Myocyte (in vitro differentiated cells): ENCODE measurements around the gene TTC33. TPM values are rescaled to one million over a fixed set of nuclear protein-coding genes. Genes with fewer than 3 reads are reported as not detected.
"Not testable (repeated sequence)": the region's sequence is repeated elsewhere in the genome, so short reads cannot be mapped to it uniquely, and the experiment has no call there.

Experiments used
- DNase-seq: peaks from one replicate; pipeline ENCODE4 v3.0.0-alpha.2; 2012; ENCODE audit warnings: low read depth
- total RNA-seq: library from RNA; depleted of rRNA; stranded (reverse); fragments of >200 nt; gene quantifications from 2 replicates; pipeline ENCODE4 v1.2.3, GENCODE V29; 2014

The TTC33 gene
- total RNA-seq, 1 donor from 2014 or later: 26.7 TPM

DNA sequence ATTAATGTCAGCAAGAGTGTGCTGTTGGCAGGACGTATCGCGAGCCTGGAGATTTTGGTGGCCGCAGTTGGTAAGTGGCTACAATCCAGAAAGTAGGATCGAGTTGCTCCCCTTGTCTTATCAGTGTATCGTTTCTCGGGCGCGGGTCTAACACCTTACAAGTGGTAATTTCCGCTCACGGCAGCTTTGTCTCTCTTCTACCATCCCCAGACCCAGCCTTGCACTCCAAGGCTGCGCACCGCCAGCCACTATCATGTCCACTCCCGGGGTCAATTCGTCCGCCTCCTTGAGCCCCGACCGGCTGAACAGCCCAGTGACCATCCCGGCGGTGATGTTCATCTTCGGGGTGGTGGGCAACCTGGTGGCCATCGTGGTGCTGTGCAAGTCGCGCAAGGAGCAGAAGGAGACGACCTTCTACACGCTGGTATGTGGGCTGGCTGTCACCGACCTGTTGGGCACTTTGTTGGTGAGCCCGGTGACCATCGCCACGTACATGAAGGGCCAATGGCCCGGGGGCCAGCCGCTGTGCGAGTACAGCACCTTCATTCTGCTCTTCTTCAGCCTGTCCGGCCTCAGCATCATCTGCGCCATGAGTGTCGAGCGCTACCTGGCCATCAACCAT lies 74.9 kb downstream of the TTC33 start:
- DNase-seq: peak; percentile 60

DNA sequence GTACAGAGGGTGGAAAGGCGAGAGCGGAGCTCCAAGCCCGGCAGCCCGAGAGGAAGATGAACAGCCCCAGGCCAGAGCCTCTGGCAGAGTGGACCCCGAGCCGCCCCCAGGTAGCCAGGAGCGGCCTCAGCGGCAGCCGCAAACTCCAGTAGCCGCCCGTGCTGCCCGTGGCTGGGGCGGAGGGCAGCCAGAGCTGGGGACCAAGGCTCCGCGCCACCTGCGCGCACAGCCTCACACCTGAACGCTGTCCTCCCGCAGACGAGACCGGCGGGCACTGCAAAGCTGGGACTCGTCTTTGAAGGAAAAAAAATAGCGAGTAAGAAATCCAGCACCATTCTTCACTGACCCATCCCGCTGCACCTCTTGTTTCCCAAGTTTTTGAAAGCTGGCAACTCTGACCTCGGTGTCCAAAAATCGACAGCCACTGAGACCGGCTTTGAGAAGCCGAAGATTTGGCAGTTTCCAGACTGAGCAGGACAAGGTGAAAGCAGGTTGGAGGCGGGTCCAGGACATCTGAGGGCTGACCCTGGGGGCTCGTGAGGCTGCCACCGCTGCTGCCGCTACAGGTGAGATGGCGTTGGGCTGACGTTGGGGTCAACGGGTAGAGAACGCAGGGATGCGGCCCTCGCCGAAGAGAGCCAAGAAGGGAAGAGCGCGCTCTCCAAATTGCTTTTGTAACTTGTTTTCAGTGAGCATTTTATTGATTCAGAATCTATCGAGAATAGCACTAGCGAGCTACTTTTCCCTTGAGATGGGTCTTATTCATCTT lies 75.7 kb downstream of the TTC33 start, which contains the start of gene PTGER4:
PTGER4 (plus strand) TSS at position 3 of the 769 bp plus-strand sequence. CDS start 1,079 bp downstream, outside the sequence.
- peak; percentile 34 for DNase-seq

DNA sequence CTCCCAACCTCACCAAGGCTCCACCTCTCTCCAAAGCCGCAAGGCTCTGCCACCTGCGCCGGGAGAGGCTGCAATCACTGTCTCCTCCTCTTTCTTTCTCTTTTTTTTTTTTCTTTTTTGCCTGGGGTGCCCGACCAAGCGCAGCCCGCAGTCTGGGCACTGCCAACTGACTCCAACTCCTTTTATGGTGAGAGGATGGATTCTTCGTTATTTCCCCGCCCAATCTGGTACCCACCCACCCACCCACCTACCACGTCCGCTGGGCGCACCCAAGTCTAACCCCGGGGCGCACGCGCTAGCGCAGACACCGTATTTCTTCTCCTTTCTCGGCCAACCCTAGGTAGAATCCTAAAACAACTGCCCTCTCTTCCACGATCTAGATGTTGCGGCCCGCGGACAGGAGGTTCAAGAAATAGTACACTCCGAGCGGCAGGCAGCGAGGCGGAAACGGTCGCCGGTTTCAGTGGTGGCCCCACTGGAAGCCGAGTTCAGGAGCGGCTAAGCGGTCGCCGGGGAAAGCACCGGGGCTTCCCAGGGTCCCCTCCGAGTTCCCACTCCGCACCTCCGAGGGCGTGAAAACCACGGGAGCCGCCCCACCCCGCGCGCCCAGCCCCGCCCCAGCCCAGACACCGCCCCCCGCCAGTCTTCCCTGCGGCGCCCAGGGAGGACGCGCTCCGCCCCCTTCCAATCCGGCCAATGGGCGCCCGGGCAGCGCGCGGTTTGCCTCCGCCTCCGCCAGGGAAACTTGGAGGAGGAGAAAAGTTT lies 76.4 kb downstream of the TTC33 start:
- peak; percentile 96 for DNase-seq

DNA sequence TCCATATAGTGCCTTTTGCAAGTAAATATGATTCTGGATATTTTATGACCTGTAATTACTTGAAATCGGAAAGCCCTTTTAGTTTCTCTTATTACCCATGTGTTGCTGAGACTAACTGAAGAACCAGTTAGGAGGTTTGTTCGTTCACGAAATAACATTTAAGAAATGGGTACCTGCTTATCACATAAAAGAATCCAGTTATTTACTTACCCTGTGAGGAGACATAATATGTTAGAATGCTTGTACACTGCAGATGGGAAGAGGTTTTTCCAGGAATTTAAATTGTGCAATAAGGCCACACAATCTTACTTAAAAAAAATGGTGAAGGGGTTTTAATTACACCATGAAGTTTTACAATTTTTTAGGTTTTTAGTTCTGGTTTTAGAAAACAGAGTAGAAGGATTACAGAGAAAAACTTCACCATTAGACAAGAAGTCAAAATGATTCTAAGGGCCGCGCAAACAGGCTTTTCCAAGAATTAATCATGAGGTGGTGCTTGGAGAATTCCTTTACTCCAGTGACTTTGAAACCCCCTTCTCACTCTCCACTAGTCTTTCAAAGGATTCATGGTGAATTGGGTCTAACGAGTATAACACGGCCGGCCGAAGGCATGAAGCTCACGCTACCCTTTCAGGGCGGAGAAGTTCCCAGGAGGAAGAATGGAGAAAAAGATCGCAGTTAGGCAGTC lies 77.2 kb downstream of the TTC33 start:
- peak; percentile 41 for DNase-seq

DNA sequence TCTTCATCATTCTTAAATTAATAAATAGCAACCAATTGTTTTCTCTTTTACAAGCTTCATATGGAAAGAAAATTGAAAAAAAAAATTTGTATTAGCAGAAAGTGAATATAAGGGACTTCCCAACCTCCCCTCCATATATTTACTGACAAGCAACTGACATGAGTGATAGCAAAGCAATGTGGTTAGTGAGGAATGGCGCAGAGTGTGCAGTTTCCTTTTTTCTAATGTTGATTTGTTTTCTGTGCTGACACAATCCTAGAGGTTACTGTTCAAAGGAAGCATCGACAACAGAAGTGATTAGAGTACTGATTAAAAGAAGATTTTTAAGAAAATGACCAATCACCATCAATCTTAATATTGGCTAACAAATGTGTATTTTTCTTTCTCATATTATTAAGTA lies 77.7 kb downstream of the TTC33 start:
- peak; percentile 33 for DNase-seq

DNA sequence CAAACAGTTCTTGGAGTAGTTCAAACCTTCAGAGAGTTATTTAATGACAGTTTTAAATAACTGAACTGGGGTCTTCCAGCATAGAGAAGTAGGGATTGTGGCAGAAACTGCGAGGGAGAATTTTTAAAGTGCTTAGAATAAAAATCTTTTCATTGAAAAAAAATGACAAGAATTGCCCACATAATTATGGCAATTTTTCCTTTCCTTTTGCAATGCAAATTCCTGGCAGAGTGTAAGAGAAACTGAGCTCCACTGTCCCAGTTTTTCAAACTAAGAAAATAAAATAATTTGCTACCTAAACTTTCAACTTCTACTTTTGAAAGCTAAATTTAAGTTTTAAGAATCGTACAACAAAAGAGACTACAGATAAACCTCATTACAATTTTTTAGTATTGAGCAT lies 78.3 kb downstream of the TTC33 start:
- DNase-seq: no peak

DNA sequence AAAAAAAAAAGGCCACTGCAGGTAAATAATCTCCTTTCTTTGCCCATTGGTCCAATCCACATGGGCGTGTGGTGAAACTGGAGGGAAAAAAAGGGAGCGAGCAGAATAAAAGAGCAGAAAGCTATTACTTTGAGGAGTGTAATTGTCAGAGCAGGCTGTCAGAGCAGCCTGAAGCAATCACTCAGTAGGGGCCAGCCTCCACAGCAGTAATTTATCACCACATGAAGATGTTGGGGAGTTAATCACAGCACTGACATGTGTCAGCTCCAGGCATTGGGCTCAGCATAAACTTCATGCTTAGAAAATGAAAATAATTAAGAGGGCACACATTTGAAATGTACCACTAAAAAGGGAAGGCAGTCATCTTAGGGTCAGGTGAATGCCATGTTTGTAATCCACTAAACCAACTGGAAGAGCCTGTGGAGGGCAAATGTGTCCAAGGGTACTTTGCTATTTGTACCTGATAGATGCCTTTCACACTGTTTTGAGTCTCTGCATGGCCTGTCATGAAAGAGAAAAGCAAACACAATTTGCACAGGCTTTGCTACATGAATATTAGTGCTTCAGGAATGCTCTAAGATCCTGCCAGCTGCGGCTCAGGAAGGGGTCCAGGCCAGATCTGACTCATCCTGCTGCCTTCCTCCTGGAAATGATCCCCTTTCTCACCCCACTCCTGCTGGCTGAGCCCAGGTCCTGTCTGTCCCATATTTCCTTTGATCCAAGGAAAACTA lies 79.0 kb downstream of the TTC33 start:
- DNase-seq: peak; percentile 74

DNA sequence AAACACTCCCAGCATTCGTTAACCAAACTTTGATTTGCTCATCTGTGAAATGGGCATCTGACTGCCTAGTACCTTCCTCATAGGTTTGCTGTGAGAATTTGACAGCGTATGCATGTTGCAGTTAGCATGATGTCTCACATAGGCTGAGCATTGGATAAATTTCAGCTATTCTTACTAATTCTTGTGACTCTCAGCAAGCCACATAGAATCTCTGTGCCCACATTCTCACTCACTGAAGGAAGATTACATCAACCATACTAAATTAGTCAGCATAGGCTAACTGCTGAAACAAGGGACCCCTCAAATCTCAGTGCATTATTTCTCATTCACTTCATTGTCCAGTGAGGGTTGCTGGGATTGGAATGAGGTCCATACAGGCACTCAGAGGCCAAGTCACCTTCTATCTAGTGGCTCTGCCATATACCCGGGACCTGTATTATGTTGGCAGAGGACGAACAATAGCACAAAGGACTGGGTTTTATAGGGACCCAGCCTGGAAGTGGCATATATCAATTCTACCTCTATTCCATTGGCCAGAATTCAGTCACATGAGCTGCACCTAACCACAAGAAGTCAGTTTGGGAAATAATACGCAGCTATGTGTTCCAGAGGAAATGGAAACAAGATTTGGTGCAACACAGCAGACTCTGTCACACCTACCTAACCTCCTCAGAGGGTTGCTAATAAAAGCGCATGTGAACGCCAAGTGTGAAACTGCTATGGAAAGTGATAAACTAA lies 80.2 kb downstream of the TTC33 start:
- DNase-seq: no peak

DNA sequence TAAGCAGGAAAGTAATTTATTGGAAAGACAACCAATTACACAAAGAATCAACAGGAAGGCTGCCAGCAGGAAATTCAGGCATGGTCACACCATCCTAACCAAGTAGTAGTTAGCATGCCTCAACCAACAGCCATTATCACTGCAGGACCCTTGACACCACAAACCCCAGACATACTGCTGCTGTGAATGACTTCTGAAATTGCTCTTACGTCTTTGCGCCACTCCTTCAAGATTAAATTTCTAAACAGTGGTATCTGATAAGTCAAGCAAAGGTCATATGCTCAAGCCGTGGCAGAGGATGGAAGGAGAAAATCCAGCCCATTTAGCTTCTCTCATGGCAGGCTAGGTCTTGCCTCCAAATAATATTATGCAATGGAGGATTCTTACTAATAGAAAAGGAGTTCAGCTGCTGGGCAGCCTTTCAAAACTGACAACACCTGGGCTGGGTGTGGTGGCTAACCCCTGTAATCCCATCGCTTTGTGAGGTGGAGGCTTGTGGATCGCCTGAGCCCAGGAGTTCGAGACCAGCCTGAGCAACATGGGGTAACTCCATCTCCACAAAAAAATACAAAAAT lies 81.0 kb downstream of the TTC33 start:
- no peak for DNase-seq

DNA sequence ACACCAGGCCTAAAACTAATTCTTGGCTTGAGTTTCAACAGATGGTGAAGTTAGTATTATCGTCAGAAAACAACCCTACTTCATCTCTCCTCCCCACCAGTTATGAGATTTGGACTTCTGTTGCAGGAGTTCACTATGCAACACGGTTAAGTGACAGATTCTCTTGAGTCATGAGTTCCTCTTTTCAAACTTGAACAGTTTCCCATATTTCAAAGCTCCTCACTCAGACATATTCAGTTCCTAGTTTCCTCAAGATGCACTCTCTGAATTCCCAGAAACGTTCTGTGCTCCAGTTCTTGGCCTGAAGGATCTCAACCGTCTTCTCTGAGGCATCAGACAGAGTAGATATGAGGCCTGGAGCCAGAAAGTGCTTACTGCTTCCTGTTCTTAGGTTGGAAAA lies 83.3 kb downstream of the TTC33 start:
- no peak for DNase-seq

DNA sequence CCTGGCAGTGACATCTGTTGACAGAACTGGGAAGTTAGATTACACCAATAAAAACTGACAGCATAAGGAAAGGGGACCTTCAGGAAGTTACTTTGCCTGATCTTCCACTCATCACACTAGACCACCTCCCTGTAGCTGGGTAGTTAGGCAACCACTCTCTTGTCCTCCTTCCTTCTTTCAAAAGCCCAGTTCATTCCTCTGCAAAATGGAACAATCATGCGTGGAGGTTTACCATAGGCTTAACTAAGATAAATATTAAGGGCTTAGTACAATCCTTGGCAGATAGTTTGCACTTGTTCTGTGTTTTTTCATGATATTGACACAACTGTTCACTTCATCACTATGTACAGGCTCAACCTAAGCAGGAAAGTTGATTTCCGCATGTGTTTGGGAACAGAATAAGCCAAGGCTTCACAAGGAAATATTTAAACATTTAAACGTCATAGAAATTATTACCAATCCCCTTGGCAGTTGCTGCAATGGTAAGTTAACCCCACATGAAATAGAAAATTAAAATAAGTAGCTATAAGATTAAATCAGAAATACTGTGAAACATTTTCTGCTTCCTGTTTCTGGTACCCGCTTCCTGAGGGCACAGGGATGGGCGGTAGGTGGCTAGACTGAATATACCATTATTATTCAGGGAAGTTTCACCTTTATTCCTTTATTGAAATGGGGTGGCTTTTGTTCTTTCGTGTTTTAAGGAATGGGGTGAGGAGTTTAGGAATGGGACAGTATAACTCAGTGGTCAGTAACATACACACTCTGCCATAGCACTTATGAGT lies 86.0 kb downstream of the TTC33 start:
- no peak for DNase-seq

DNA sequence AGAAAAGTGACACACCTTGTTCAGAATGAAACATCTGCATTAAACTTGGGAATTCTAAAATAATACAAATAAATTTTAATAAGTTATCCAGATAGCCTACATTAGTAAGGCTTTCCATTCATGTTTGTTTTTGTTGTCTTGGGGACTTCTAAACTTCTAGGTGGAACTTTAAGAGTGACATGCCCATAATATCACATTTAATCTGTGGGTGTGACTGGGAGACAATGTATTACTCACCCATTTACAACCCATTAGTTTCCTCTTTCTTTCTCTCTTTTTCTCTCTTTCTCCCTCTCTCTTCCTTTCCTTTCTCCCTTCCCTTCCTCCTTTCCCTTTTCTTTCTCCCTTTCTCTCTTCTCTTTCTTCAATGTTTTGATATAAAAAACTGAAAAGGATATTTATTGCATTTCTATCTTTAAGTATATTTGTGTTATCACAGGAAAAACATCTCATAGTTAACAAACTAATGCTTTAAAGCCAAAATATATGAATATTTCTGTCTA lies 88.5 kb downstream of the TTC33 start:
- DNase-seq: no peak

DNA sequence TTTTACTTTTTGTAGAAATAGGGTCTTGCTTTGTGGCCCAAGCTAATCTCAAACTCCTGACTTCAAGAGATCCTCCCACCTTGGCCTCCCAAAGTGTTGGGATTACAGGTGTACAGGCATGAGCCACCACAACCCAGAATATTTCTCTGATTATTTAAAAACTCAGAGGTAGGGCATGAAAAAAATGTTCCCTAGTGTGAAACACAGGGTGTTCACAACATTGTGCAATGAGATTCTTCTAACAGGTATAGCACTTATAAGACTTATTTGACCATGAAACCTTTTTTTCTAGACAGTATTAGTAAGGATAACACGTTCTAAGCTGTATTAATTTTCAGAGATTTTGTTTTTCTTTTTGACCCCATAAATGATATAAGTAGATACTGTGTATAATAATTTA lies 89.1 kb downstream of the TTC33 start:
- DNase-seq: no peak

DNA sequence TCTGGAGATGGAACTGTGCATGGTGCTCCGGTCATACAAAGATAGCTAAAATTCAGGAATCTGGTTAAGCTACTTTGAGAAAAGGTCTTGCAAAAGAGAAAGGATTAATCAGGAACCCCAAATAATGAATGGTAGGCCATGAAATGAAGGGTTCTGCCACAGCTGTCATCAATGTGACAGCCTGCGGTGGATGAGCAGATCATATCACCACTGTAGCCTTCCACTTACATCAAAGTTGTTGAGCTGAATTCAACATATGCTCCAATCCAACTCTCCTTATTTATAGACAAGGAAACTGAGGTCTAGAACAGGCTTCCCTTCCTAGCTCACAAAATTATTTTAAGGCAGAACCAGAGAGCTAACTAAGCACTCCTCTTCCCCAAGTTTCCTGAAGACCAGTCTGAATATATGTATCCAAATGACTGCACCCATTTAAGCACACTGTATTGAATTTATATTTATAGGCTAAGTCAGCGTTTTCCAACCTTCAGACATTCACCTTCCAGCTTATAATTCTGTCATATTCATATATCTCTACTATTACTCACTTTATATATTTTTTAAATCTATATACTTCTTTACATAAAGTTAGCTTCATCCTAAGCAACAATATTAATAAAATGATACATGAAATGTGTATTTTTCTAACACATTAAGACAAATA lies 90.0 kb downstream of the TTC33 start:
- no peak for DNase-seq

DNA sequence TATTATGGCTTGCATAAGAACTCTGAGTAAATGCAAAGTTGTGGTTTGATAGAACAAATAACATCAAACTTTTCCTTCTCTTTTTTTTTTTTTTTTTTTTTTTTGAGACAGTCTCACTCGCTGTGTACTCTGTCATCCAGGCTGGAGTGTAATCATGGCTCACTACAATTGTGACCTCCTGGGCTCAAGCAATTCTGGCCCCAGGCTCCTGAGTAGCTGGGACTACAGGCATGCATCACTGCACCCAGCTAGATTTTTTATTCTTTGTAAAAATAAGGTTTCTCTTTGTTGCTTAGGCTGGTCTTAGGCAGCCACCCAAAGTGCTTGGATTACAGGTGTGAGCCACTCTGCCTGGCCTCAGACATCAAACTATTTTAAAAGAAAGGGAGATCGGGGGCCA lies 95.0 kb downstream of the TTC33 start:
- DNase-seq: no peak

DNA sequence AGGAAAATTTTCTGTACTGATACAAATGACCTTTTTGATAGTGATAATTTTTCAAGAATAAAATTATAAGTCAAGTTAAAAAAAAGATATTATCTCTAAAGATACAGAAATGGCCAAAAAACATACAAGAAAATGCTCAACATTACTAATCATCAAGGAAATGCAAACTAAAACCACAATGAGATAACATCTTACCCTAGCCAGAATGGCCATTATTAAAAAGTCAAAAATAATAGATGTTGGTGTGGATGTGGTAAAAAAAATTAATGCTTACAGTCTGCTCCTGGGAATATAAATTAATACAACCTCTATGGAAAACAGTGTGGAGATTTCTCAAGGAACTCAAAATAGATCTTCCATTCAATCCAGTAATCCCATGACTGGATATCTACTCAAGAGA lies 99.0 kb downstream of the TTC33 start:
- no peak for DNase-seq

DNA sequence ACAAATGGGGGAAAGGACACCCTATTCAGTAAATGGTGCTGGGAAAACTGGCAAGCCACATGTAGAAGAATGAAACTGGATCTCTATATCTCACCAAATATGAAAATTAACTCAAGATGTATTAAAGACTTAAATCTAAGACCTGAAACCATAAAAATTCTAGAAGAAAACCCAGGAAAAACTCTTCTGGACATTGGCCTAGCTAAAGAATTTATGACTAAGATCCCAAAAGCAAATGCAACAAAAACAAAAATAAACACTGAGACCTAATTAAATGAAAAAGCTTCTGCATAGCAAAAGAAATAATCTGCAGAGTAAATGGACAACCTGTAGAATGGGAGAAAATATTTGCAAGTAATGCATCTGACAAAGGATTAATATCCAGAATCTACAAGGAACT lies 99.7 kb downstream of the TTC33 start:
- DNase-seq: not testable (repeated sequence)

DNA sequence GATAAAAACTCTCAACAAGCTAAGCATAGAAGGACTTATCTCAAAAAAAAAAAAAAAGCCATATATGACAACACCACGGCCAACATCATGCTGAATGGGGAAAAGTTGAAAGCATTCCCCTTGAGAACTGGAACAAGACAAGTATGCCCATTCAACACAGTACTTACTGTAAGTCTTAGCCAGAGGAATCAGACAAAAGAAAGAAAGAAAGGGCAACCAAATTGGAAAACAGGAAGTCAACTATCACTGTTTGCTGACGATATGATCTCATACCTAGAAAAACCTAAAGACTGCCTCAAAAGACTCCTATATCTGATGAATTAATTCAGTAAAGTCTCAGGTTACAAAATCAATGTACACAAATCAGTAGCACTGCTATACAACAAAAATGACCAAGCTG lies 100.6 kb downstream of the TTC33 start:
- no peak for DNase-seq
